ENCODE measurements around the gene PDSS2. TPM values are rescaled to one million over a fixed set of nuclear protein-coding genes. Genes with fewer than 3 reads are reported as not detected.

Gene PDSS2
- total RNA-seq, 6 experiments from 2014 or later = 13.3 to 16.9 (median 14.6) TPM

DNA sequence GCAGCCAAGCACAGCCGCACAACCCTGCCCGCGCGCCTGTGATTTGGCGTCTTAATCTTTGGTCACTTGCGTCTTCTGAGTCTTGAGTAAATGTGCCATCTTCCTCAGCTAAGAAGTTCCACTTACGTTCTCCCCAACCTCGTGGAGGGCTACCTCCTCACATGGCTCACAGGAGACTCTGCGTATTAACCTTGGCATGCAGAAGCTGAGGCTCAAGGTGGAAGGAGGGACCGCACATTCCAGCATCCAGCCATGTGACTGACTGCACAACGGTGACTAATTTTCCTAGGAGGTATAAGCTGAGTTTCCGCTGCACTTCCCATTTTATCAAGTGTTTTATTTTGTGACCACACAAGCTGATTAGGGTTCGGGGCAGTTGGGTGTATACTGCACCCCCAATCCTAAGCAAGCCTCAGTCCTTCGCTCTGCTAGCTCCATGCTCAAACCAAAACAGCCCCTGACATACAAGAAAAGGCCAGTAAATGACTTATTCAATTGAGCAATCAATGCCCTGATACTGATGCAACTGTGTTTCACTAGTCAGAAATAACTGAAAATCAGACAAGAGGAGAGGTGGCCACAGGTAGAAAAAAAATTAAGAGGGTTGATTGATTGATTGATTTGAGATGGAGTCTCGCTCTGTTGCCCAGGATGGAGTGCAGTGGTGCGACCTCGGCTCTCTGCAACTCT lies 351.0 kb downstream of the PDSS2 start:
- TF ChIP-seq CTCF (IDR thresholded peaks at IDR 0.05) = no peak
- no peaks in the 10 kb centered on the region; the same call in 1 of the 2 replicates for H3K4me1 Mint-ChIP-seq (ENCODE audit: low read depth)

DNA sequence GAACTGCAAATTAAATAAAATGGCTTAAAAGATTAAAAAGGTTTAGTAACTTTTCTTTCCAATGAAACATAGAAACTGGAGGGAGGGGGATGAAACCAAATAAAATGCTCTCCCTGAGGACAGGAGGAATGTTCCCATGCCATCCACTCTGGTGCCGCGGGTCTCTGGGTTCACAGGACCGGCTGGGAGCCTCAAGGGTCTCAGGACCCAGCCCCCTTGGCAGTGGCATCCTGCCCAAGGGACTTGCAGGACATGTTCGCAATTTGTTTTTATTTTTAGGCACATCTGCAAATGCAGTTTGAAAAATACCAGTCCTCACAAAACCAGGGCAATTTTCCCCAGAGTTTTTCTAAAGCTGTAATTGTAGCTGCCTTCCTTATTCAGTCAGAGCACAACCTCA lies 351.6 kb downstream of the PDSS2 start:
- no peak overlapping the region for H3K4me3 Mint-ChIP-seq
- H3K27ac Mint-ChIP-seq = no peak overlapping the region
- no peaks in the 10 kb centered on the region for H3K36me3 Mint-ChIP-seq (ENCODE audit: low read depth)
- H3K9me3 Mint-ChIP-seq = no peaks in the 10 kb centered on the region
- H3K27me3 Mint-ChIP-seq (ENCODE audit: insufficient read depth) = no peaks in the 10 kb centered on the region; the same call in none of the 2 replicates
- no peak for TF ChIP-seq CTCF (IDR thresholded peaks at IDR 0.05)
- no peak for DNase-seq
- no peaks in the 10 kb centered on the region for H3K4me1 Mint-ChIP-seq (ENCODE audit: low read depth)

More for the DNA sequence above, 351.0 kb downstream of the PDSS2 start:
- no peak for DNase-seq
- H3K9me3 Mint-ChIP-seq = no peaks in the 10 kb centered on the region
- H3K4me3 Mint-ChIP-seq = no peak overlapping the region
- no peak overlapping the region for H3K27ac Mint-ChIP-seq
- H3K36me3 Mint-ChIP-seq (ENCODE audit: low read depth) = no peaks in the 10 kb centered on the region
- H3K27me3 Mint-ChIP-seq (ENCODE audit: insufficient read depth) = no peaks in the 10 kb centered on the region; the same call in none of the 2 replicates

DNA sequence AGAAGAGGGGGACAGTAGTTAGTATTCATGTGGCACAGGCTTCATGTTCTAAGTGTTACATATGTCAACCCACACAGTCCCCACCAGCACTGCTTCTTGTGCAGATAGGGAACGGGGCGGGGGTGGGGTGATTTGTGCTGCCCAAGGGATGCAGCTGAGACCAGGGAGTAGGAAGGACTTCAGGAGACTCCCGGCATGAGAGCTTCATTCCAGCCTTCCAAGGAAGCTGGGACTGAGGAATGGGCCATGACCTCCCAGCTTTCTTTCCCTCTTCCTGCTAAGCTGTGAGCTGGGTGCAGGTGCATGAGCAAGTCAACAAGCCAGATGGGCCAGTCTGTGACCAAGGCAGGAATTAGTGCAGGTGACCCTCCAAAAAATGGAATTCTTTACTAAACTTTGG lies 353.2 kb downstream of the PDSS2 start:
- Mint-ChIP-seq H3K4me1 (ENCODE audit: low read depth) (no peaks in the 10 kb centered on the region), H3K4me3 (no peak overlapping the region), H3K36me3 (ENCODE audit: low read depth) (no peaks in the 10 kb centered on the region), H3K9me3 (no peaks in the 10 kb centered on the region), H3K27me3 (ENCODE audit: insufficient read depth) (no peaks in the 10 kb centered on the region; the same call in 1 of the 2 replicates), H3K27ac (no peak overlapping the region)
- no peak for DNase-seq
- TF ChIP-seq CTCF (IDR thresholded peaks at IDR 0.05) = no peak

DNA sequence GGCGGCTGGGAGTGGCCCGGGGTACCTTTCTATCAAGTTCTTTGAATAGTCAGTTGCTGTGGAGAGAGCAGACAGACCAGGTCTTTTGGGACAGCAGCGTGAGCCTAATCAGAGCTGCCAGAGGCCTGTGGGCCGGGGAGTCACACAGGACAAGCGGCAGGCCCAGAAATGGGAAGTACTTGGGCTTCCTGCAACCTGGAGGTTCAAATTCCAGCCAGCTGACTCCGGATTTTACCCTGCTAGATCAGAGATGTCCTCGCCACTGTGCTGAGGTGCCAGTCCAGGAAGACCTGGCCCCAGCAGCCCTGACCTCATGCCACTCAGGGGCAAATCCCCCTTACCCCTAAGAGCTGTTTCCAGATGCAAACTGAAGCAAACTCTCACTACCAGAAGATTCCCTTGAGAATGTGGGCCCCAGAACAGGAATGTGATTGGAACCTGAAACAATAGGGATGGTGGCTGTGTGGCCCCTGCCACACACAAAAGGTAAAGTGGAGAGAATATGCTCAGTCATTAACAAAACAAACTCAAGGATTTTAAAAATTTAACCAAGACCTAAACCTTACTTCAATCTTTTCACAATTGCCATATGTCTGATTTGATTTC lies 353.8 kb downstream of the PDSS2 start:
- TF ChIP-seq CTCF (IDR thresholded peaks at IDR 0.05) = no peak
- H3K4me1 Mint-ChIP-seq (ENCODE audit: low read depth) = no peaks in the 10 kb centered on the region
- DNase-seq = no peak
- no peaks in the 10 kb centered on the region; the same call in 1 of the 2 replicates for H3K27me3 Mint-ChIP-seq (ENCODE audit: insufficient read depth)
- no peak overlapping the region for H3K4me3 Mint-ChIP-seq
- no peak overlapping the region for H3K27ac Mint-ChIP-seq
- H3K9me3 Mint-ChIP-seq = no peaks in the 10 kb centered on the region
- no peaks in the 10 kb centered on the region for H3K36me3 Mint-ChIP-seq (ENCODE audit: low read depth)

DNA sequence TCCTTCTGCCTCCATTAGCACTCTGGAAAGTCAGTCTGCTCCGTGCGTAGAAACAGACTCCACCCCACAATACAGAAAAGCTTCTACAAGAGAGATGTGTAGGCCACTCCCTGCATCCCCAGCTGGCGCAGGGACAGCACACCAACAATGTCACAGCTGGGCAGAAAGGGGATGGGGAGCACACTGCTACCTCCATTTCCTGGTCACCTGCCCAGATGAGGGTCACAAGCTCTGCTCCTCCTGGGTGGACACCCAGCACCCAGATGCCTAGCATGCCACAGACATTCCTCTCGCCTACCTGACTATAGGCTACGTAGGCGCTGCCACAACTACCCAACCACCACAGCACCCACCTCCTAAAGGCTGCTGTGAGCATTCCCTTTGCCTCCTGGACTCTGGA lies 356.3 kb downstream of the PDSS2 start:
- DNase-seq = no peak
- no peaks in the 10 kb centered on the region; the same call in 1 of the 2 replicates for H3K27me3 Mint-ChIP-seq (ENCODE audit: insufficient read depth)
- no peak overlapping the region for H3K4me3 Mint-ChIP-seq
- no peaks in the 10 kb centered on the region for H3K9me3 Mint-ChIP-seq
- TF ChIP-seq CTCF (IDR thresholded peaks at IDR 0.05) = no peak
- H3K27ac Mint-ChIP-seq = no peak overlapping the region
- no peaks in the 10 kb centered on the region for H3K4me1 Mint-ChIP-seq (ENCODE audit: low read depth)
- no peaks in the 10 kb centered on the region for H3K36me3 Mint-ChIP-seq (ENCODE audit: low read depth)

Other genes starting within 250 kb of the PDSS2 start
- under 1 TPM in 5 of 6 experiments, not detected in 1; 0.09 to 0.50 (median 0.15) TPM for gene SOBP, start 30.6 kb upstream of the PDSS2 start, total RNA-seq (2021; fragmentation: NEBNext Ultra II Directional; extraction: Animal tissue kit (Norgen Biotek cat#: 25700))

Data from HFFc6 (cell line).